AG09319 (cell line): ENCODE data around the gene GPHN.

Source experiments
- DNase-seq: peaks from one replicate; pipeline ENCODE4 v3.0.0-alpha.2; 2010; ENCODE audit warnings: low read depth; ENCODE audit errors: extremely low read depth
- TF ChIP-seq, protein P1 (sequence below): IDR thresholded peaks from 2 replicates; pipeline ENCODE4 v1.5.1; 2011; ENCODE audit warnings: low read depth, mild to moderate bottlenecking, inconsistent platforms, low read length, moderate library complexity

The GPHN gene

DNA sequence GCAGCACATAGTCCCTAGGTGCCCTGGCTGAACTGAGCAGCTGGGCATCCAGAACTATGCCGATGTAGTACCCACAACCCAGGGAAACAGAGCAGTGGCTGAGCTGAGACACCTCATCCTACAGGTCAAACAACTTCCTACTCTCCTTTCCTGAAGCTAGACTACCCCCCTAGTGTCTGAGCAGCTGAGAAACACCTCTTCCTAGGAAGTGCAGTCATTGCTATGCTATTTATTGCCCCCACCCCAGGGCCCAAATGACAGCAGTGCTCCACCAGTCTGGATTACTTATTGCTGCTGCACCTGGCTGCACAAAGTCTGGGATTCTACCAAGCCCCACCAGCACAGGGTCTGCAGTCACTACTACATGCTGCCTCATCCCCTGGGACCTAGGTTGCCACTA lies 664.6 kb downstream of the GPHN start:
- DNase-seq = no peak
- TF ChIP-seq, protein P1, sequence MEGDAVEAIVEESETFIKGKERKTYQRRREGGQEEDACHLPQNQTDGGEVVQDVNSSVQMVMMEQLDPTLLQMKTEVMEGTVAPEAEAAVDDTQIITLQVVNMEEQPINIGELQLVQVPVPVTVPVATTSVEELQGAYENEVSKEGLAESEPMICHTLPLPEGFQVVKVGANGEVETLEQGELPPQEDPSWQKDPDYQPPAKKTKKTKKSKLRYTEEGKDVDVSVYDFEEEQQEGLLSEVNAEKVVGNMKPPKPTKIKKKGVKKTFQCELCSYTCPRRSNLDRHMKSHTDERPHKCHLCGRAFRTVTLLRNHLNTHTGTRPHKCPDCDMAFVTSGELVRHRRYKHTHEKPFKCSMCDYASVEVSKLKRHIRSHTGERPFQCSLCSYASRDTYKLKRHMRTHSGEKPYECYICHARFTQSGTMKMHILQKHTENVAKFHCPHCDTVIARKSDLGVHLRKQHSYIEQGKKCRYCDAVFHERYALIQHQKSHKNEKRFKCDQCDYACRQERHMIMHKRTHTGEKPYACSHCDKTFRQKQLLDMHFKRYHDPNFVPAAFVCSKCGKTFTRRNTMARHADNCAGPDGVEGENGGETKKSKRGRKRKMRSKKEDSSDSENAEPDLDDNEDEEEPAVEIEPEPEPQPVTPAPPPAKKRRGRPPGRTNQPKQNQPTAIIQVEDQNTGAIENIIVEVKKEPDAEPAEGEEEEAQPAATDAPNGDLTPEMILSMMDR = no peak

DNA sequence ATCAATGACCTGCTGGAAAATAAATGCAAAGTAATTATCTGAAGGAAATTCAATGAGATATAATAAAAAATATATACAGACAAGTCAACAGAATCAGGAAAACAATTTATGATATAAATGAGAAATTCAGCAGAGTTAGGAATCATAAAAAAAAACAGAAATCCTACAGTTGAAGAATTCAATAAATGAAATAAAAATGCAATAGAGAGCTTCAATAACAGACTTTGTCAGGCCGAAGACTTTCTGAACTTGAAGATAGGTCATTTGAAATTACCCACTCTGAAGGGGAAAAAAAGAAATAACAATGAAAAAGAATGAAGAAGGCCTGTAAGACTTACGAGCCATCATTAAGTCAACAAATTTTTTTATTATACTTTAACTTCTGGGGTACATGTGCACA lies 665.8 kb downstream of the GPHN start:
- TF ChIP-seq, protein P1 = no peak

DNA sequence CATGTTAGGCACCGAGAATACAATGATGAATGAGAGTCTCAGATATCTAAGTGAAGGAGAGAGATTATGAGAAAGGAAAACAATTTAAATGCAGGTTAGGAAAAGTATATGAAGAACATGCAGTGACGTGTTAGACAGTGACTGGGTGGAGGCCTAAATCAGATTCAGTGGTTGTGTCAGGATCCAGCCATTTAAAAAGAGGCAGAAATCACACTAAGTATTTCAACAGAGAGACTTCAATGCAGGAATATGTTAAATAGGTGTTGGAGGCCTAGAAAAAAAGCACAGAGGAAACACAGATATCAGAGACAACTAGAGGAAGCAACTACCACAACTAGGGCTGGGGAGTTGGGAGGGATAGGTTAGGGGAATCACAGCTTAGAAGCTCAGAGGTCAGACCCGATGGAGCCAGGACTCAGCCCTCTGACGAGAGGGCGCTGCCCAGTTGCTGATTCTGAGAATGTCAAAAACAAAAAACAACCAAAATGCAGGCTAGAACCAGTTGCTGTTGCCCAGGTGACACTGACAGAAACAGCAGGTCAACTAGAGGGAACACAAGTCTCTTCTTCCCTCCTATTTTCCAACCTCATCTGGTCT lies 678.3 kb downstream of the GPHN start:
- TF ChIP-seq, protein P1 = no peak
- no peak for DNase-seq

More for the DNA sequence above, 665.8 kb downstream of the GPHN start:
- no peak for DNase-seq

DNA sequence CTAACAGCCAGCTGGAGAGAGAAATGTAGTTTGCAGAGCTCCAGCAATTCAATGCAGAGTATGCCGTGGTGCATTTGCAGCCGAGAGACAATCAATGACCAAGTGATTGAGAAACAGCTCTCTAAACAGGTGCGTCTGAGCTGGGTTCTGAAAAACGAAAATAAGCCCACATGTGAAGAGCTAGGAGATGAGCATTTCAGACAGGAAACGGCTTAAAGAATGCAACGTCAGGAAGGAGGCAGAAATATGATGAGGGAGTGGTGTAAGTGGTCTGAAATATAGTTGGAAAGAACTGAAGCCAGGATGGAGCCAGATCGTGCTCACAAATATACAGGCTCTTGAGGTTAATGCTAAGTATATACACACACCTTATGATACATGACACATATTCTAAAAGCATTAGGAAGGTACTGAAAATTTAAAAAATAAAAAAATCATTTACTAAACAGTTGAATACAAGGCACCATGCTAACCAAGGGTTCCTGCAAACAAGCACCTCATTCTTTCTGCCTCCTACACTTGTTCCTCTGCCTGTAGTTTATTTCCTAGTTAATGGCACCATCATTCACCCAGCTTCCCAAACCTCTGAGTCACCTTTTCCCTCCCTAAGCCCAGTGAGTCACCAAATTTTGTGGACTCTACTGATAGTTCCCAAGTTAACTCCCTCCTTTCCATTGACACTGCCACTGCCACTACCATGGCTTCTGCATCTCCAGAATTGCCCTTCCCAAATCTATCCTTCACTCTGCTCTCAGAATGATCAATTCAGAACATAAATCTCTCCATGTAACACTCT lies 679.0 kb downstream of the GPHN start:
- peak; percentile 11 for DNase-seq
- TF ChIP-seq, protein P1 = no peak

DNA sequence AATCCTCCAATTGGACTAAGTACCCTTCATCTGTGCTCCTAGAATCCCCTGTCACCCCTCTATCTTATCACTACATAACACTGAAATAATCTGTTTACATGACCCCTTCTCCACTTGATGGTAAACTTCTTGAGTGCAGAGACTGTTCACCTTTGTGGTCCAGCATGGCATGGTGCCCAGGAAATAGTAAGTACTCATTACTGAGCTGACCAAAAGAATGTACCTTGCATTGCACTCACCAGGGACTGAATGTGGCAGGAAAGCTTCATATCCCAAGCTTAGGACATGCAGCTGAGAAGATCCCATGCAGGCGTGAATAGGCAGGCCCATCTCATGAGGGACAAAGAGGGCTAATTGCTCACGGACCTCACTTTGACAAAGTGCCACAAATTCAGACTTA lies 679.9 kb downstream of the GPHN start:
- no peak for DNase-seq
- TF ChIP-seq, protein P1 = no peak

DNA sequence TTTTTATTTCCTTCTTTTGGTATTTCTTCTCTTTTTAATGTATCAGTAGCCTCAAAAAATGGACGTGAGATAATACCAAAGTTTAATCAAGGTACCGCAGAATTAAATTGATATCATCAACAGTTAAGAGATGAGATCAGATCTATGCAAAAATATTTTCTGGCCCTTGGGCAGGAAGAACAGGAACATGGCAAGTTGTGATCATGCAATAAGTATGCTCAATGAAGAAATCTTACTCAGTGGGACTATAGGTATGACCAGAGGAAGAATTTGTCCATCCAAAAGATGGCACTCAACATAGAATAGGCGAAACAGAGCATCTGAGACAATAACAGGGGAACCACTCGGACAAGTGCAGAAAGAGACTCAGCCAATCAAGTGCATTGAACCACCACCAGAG lies 680.4 kb downstream of the GPHN start:
- DNase-seq = no peak
- TF ChIP-seq, protein P1 = no peak

DNA sequence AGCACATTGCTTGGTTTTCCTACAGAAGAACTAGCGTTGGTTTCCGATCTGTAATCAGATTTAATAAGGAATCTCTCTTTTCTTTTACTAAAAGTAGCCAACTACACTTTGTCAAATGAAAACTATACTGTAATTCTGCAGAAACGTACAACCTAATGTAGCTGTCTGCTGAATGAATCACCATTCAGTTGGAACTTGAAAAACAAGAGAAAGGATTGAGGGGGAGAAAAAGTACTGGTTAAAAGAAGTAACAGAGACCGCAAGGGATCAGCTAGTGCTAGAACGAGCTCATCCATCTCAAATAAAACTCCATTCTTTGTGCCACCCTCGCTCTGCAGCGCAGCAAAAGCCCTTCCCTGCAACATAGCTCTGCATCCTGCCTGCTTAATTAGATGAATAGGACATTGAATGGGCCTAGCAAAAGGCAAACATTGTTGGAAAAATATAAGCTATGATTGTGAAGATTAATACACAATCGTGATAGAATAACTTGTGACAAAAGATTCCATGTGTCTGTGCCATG lies 683.9 kb downstream of the GPHN start:
- DNase-seq = no peak
- TF ChIP-seq, protein P1 = no peak
